Activated CD4-positive, alpha-beta memory T cell treated with anti-CD3 and anti-CD28 coated beads, Interleukin-2, amount 10 ng/mL, durations not matched to agents 7 days and 5 days (primary cell): ENCODE results near the gene AVPR1B. TPM values are rescaled to one million over a fixed set of nuclear protein-coding genes. Genes with fewer than 3 reads are reported as not detected.

Experiments used
- CTCF ChIA-PET: fragments of 350-600 bp; sonication (Branson Sonifier 250); formaldehyde crosslinking; loops from one replicate; lab custom pipeline; 2021; ENCODE audit warnings: antibody characterized with exemption, inconsistent platforms; lab: Charles Lee
- POLR2A ChIA-PET: fragments of 350-600 bp; sonication (Branson Sonifier 250); formaldehyde crosslinking; loops from one replicate; lab custom pipeline; 2021; ENCODE audit warnings: antibody characterized with exemption; lab: Charles Lee
- DNase-seq: peaks from one replicate; pipeline ENCODE4 v3.0.0-alpha.2; 2020
- H3K27ac Mint-ChIP-seq: one replicate; pipeline ENCODE4 v1.8.0; 2021; ENCODE audit warnings: mild to moderate bottlenecking, mixed read lengths
- H3K27me3 Mint-ChIP-seq: one replicate; pipeline ENCODE4 v1.8.0; 2021; ENCODE audit warnings: mixed read lengths
- H3K36me3 Mint-ChIP-seq: one replicate; pipeline ENCODE4 v1.8.0; 2021; ENCODE audit warnings: low read depth, mixed read lengths
- H3K4me1 Mint-ChIP-seq: one replicate; pipeline ENCODE4 v1.8.0; 2021; ENCODE audit warnings: mixed read lengths
- H3K4me3 Mint-ChIP-seq: one replicate; pipeline ENCODE4 v1.8.0; 2021; ENCODE audit warnings: mild to moderate bottlenecking, mixed read lengths
- H3K9me3 Mint-ChIP-seq: one replicate; pipeline ENCODE4 v1.8.0; 2021; ENCODE audit warnings: mixed read lengths
- total RNA-seq, 2 experiments: library from RNA; stranded (reverse); gene quantifications; one replicate each; pipeline ENCODE4 v1.2.3, GENCODE V29; 2021

AVPR1B gene
- total RNA-seq, 2 experiments from 2014 or later = not detected

DNA sequence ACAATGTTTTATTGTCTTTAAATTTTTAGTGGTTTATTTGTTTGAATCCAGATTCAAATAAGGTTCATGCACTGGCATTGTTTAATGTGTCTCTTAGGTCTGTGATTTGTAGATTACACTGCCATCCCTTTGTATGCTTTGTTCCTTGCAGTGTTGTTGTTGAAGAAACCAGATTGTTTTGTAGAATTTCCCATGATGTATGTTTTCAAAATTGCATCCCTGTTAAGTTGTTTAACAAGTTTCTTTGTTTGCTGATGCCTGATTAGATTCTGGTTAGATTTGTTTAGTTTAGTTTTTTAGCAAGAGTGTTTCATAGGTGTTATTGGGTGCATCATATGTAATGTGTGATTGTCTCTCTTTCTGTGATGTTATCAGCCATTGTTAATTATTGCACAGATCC, 5.5 kb upstream of the AVPR1B start:
- Mint-ChIP-seq H3K9me3 (peaks cover 4% of the 10 kb centered on the region), H3K27ac (no peak overlapping the region), H3K36me3 (no peaks in the 10 kb centered on the region), H3K27me3 (peaks cover 71% of the 10 kb centered on the region), H3K4me3 (no peak overlapping the region), H3K4me1 (peaks cover 2% of the 10 kb centered on the region)
- DNase-seq = no peak
- POLR2A ChIA-PET = no interaction called here
- CTCF ChIA-PET = no interaction called here

DNA sequence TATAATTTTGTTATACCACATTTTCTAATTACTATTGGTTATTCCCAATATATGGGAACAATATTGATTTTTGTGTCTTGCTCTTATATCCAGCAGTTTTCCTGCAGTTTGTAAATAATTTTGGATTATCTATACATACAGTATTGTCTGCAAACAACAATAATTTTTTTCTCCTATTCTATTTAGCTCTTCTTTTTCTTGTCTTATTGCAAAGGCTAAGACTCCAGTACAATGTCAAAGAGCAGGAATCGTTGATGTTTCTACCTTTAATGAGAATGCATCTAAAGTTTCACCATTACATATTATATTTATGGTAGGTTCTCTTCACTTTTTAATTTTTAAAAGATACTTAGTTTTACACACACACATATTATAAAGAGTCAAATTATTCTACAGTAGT, 4.1 kb upstream of the AVPR1B start:
- POLR2A ChIA-PET = interaction anchor here (0.7 kb wide), 1 partner anchor 1577 kb away, joined by 3 read pairs; no protein-coding TSS in a partner anchor
- Mint-ChIP-seq H3K27ac (no peak overlapping the region), H3K9me3 (peaks cover 4% of the 10 kb centered on the region), H3K27me3 (peaks cover 71% of the 10 kb centered on the region), H3K36me3 (no peaks in the 10 kb centered on the region), H3K4me1 (peaks cover 8% of the 10 kb centered on the region), H3K4me3 (no peak overlapping the region)
- no peak for DNase-seq
- CTCF ChIA-PET = no interaction called here

DNA sequence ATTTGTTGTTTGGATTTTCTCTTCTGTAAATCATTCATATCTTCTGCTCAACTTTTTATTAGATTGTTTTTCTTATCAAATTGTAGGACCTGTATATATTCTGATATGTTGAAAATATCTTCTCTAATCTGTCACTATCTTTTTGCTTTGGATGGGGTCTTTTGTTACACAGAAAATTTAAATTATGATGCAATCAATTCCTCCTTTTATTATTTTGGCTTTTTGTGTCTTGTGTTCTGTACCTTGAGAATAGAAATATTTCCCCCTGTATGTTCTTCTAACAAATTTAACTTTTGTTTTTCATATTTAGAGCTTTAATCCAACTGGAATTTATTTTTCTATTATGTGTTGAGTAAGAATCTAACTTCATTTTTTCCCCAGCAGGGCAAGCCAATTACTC, 3.2 kb upstream of the AVPR1B start:
- no peaks in the 10 kb centered on the region for H3K36me3 Mint-ChIP-seq

DNA sequence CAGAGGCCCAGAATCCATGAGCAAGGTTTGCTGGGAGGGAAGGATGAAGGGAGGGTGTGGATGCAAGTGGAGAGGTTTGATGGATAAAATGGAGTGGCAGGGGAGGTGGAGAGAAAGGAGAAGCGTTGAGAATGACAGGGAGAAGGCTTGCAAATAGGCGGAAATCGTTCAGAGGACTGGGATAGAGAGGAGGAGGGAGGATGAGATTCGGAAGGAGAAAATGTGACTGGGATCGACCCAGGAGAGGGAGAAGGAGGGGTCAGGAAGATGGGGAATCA, 376 bp downstream of the AVPR1B start:
- H3K4me3 Mint-ChIP-seq = no peak overlapping the region
- no peak for DNase-seq
- no peaks in the 10 kb centered on the region for H3K36me3 Mint-ChIP-seq
- H3K4me1 Mint-ChIP-seq = peaks cover 9% of the 10 kb centered on the region
- POLR2A ChIA-PET = no interaction called here
- H3K27ac Mint-ChIP-seq = no peak overlapping the region
- H3K9me3 Mint-ChIP-seq = peaks cover 4% of the 10 kb centered on the region
- peaks cover 58% of the 10 kb centered on the region for H3K27me3 Mint-ChIP-seq
- CTCF ChIA-PET = no interaction called here

More for the DNA sequence above, 3.2 kb upstream of the AVPR1B start:
- ChIA-PET POLR2A (no interaction called here), CTCF (interaction anchor here (0.6 kb wide), 1 partner anchor 11 kb away, joined by 3 read pairs; no protein-coding TSS in a partner anchor)
- Mint-ChIP-seq H3K4me3 (no peak overlapping the region), H3K27ac (no peak overlapping the region), H3K9me3 (peaks cover 4% of the 10 kb centered on the region), H3K27me3 (peaks cover 73% of the 10 kb centered on the region), H3K4me1 (peaks cover 9% of the 10 kb centered on the region)
- no peak for DNase-seq

DNA sequence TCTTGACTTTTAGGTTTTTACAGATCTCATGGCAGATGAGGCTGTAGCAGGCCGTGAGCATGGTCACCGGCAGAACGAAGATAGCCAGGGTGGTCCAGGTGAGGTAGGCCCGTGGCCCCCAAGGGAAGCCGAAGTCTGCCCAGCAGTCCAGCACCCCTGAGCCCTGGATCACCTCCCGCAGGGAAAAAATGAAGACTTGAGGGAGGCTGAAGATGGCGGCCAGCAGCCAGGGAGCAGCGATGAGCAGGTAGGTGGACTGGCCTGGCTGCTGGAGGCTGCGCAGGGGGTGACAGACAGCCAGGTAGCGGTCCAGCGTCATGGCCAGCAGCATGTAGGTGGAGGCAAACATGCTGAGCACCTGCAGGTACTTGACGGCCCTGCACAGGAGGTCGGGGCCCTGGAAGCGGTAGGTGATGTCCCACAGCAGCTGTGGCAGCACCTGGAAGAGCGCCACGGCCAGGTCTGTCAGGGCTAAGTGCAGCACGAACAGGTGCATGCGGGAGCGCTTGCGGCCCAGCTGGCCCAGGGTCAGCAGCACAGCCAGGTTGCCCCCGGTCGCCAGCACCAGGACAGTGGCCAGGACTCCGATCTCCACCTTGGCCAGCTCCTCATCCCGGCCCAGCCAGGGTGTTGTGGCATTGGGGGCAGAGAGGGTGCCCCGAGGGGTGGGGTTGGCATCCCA, 856 bp downstream of the AVPR1B start:
- H3K9me3 Mint-ChIP-seq = peaks cover 3% of the 10 kb centered on the region
- ChIA-PET CTCF (no interaction called here), POLR2A (no interaction called here)
- no peaks in the 10 kb centered on the region for H3K36me3 Mint-ChIP-seq
- no peak overlapping the region for H3K4me3 Mint-ChIP-seq
- H3K4me1 Mint-ChIP-seq = peaks cover 9% of the 10 kb centered on the region
- H3K27me3 Mint-ChIP-seq = peaks cover 53% of the 10 kb centered on the region
- DNase-seq = no peak
- H3K27ac Mint-ChIP-seq = no peak overlapping the region

DNA sequence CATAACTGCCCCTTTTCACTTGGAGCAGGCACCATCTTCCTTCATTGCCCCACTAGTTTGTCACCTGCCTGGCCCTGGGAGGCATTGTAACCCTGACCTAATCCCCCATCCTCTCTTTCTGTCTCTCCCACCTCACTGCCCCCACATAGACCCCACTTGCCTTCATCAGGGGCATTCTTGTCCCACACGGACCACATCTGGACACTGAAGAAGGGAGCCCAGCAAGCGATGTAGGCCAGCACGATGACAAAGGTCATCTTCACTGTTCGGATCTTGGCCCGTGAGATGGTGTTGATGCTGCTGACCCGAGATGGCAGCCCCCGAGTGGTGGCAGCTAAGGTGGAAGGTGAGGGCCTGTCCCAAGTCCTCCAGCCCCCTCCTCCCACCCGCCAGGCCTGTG, 1.4 kb downstream of the AVPR1B start:
- ChIA-PET POLR2A (no interaction called here), CTCF (interaction anchor here (0.9 to 1.5 kb wide), 2 partner anchors 10 to 85 kb away, joined by 3 to 5 read pairs; no protein-coding TSS in a partner anchor)
- Mint-ChIP-seq H3K36me3 (no peaks in the 10 kb centered on the region), H3K9me3 (no peaks in the 10 kb centered on the region), H3K27me3 (peaks cover 50% of the 10 kb centered on the region), H3K4me1 (peaks cover 9% of the 10 kb centered on the region), H3K27ac (no peak overlapping the region), H3K4me3 (no peak overlapping the region)
- DNase-seq = no peak

DNA sequence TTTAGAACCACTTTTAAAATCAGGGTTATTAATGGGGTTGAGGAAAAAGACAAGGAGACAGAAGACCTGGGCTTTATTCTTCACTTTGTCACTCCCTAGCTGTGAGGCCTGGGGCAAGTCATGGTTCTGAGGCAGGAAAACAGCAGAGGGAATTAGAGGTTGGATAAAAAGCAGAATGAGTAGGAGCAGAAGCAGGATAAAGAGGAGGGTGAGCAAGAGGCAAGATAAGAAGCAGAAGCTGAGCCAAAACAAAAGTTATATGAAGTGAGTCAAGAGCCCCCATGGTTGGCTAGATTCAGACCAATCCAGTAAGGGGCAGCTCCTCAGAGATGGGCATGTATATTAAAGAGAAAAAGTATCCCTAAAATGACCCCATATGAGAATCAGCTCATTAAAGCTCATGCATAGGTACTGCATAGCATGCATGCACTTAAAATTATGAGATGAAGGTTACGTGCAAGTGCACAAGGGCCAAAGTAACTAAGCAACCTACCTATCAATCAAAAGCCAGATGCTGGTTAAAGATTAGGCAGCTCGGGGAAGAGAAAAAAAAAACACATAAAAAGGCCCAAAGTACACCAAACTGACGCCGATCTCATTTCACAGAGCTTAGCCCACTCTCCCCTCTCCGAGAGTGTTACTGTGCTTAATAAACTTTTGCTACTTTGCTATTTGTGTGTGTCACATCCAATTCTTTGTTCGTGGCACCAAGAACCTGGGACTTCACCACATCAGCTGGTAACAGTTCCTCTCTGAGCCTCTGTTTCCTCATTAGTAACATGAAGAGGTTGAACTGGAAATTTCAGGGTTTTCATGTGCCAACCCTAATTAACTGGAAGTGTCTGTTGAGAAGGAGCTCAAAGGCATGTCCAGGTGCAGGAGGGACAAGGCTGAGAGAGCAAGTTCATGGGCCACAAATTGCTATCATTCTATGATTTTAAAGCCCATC, 2.2 kb downstream of the AVPR1B start:
- Mint-ChIP-seq H3K4me3 (no peak overlapping the region), H3K27ac (no peak overlapping the region), H3K36me3 (no peaks in the 10 kb centered on the region), H3K4me1 (peaks cover 9% of the 10 kb centered on the region), H3K9me3 (no peaks in the 10 kb centered on the region), H3K27me3 (peaks cover 45% of the 10 kb centered on the region)
- POLR2A ChIA-PET = no interaction called here
- CTCF ChIA-PET = interaction anchor here (0.9 to 1.5 kb wide), 2 partner anchors 9 to 85 kb away, joined by 3 to 5 read pairs; no protein-coding TSS in a partner anchor
- no peak for DNase-seq

DNA sequence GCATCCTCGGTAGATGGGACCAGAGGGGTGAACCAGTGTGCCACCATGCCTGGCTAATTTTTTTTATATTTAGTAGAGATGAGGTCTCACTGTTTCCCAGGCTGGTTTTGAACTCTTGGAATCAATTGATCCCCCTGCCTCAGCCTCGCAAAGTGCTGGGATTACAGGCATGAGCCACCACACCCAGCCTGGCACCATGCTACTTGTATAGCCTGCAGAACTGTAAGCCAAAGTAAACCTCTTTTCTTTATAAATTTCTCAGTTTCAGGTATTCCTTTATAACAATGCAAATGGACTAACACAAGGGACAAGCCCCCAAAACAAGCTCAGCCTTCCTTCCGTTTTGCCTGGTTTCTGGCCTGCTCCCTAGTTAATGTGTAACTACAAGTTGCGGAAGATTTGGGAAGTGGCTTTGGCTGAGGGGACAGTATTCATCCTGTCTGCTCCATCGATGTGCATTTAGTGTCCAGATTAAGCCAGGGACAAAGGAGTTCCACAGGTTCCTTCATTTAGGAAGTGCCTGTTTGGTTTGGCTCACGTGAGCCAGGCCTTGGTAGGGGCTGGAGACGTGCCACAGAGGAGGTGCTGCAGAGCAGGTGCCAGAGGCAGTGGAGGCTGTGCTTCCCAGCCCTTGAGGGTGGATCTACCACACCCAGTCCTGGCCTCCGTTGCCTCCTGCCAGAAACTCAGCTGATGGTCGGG, 4.4 kb downstream of the AVPR1B start:
- Mint-ChIP-seq H3K4me1 (peaks cover 7% of the 10 kb centered on the region), H3K9me3 (no peaks in the 10 kb centered on the region), H3K27ac (no peak overlapping the region), H3K36me3 (no peaks in the 10 kb centered on the region), H3K4me3 (no peak overlapping the region), H3K27me3 (peaks cover 35% of the 10 kb centered on the region)
- CTCF ChIA-PET = no interaction called here
- no peak for DNase-seq
- POLR2A ChIA-PET = no interaction called here

DNA sequence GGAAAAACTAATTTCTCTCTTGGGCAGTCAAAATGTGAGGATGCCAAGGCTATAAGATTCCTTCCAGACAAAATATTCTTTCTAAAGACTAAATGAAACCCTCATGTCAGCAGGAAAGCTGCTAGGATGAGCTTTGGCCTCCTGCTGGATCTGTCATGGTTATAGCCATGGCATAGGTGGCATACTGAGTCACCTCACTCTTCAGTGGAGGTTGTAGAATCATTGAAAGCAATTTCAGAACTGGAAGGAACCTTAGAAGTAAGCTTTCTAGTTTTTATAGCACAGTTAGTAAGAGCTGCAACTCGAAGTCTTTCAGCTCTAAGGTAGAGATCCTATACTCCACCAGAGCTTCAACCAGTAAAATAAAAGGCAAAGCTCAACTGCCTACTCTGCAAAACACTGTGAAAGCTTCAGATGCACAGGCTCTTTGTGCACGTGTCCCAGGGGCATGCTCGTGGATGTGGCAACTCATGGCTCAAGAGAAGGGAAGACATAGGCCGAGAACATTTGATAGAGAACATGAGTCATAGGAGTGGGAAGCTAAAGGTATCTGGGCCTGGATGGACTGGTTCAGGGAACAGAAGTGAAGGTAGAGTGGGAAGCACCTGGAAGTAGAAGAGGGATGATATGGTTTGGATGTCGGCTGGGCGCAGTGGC, 5.8 kb downstream of the AVPR1B start:
- no peak overlapping the region for H3K27ac Mint-ChIP-seq
- DNase-seq = no peak
- ChIA-PET POLR2A (no interaction called here), CTCF (interaction anchor here (1.2 to 10.9 kb wide), 4 partner anchors 80 to 193 kb away, joined by 3 to 181 read pairs (median 4); no protein-coding TSS in a partner anchor)
- H3K4me1 Mint-ChIP-seq = peaks cover 1% of the 10 kb centered on the region
- H3K4me3 Mint-ChIP-seq = no peak overlapping the region
- H3K9me3 Mint-ChIP-seq = no peaks in the 10 kb centered on the region
- peaks cover 25% of the 10 kb centered on the region for H3K27me3 Mint-ChIP-seq
- H3K36me3 Mint-ChIP-seq = no peaks in the 10 kb centered on the region

DNA sequence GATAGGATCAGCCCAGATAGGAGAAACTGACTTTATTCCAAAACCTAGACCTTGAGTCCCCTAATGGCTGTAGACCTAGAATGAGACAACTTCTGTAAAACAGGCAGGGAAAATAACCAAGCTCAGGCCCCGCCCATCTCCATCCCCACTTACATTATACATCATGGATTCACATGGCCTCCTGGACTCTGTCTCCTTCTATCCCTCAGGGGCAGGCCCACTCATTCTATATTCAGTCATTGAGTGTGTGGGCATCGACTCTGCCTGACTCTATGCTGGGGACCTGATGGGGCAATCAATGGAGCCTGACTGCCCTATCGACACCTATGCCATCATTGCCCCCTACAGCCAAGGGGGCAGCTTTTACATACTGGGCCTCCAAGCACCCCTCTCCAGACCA, 6.4 kb downstream of the AVPR1B start:
- no peak overlapping the region for H3K4me3 Mint-ChIP-seq
- H3K4me1 Mint-ChIP-seq = no peaks in the 10 kb centered on the region
- CTCF ChIA-PET = interaction anchor here (1.1 to 10.9 kb wide), 5 partner anchors 79 to 193 kb away, joined by 3 to 181 read pairs (median 3); no protein-coding TSS in a partner anchor
- H3K9me3 Mint-ChIP-seq = no peaks in the 10 kb centered on the region
- H3K27me3 Mint-ChIP-seq = peaks cover 19% of the 10 kb centered on the region
- DNase-seq = no peak
- H3K36me3 Mint-ChIP-seq = no peaks in the 10 kb centered on the region
- POLR2A ChIA-PET = no interaction called here
- H3K27ac Mint-ChIP-seq = no peak overlapping the region

DNA sequence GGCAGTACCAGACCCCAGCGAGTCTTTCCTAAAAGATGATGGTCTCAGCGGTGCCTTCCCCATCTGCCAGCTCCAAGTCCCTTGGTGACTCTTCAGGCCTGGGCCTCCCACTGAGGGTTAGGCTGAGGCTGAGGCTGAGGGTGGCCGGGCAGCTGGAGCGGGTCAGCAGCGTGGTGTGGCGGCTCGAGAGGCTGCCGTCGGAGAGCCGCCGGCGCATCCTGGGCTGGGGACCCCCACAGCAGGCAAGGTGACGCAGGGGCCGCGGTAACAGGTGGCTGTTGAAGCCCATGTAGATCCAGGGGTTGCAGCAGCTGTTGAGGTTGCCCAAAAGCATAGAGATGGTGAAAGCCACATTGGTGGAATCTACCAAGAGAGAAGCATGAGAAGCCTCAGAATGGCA, 7.0 kb downstream of the AVPR1B start:
- no peaks in the 10 kb centered on the region for H3K36me3 Mint-ChIP-seq
- CTCF ChIA-PET = interaction anchor here (0.9 to 10.9 kb wide), 4 partner anchors 27 to 133 kb away, joined by 3 to 181 read pairs (median 4); no protein-coding TSS in a partner anchor

DNA sequence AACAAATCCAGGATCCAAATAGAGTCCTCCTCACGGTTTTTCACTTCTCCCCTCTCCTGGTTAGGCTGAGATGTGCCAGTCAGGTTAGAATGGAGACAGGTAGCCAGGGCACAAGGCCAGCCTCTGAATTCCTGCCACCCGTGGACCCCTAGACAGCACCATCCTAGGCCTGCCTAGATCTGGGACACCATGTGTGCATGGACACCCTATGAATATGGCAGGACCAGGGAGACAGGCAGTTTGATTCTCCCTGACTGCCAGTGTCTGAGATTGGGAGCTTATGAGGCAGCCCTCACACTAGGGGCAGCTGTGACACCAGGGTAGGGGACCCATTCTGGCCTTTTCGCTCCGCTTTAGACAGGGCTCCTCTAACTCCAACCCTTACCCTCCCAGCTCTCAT, 7.5 kb downstream of the AVPR1B start:
- POLR2A ChIA-PET = no interaction called here
- H3K36me3 Mint-ChIP-seq = no peaks in the 10 kb centered on the region
- no peak for DNase-seq
- no peak overlapping the region for H3K4me3 Mint-ChIP-seq
- no peak overlapping the region for H3K27ac Mint-ChIP-seq
- H3K9me3 Mint-ChIP-seq = no peaks in the 10 kb centered on the region
- peaks cover 11% of the 10 kb centered on the region for H3K27me3 Mint-ChIP-seq
- no peaks in the 10 kb centered on the region for H3K4me1 Mint-ChIP-seq
- CTCF ChIA-PET = interaction anchor here (0.9 to 10.9 kb wide), 5 partner anchors 28 to 133 kb away, joined by 3 to 181 read pairs (median 5); no protein-coding TSS in a partner anchor

More for the DNA sequence above, 7.0 kb downstream of the AVPR1B start:
- Mint-ChIP-seq H3K27ac (no peak overlapping the region), H3K27me3 (peaks cover 13% of the 10 kb centered on the region), H3K9me3 (no peaks in the 10 kb centered on the region), H3K4me1 (no peaks in the 10 kb centered on the region), H3K4me3 (no peak overlapping the region)
- DNase-seq = no peak
- POLR2A ChIA-PET = no interaction called here
